Measurements from ENCODE around the gene TSPAN18. TPM values are rescaled to one million over a fixed set of nuclear protein-coding genes. Genes with fewer than 3 reads are reported as not detected.

TSPAN18 gene
- total and polyA plus RNA-seq, 9 donors, result 2.1 to 35.3 (median 14.4) TPM

- Histone ChIP-seq H3K4me1 (ENCODE audit: insufficient read depth) (no peaks in the 10 kb centered on the region), H3K27me3 (no peaks in the 10 kb centered on the region), H3K9me3 (no peaks in the 10 kb centered on the region), H3K4me3 (no peak overlapping the region), H3K27ac (no peak overlapping the region), H3K36me3 (no peaks in the 10 kb centered on the region)
- TF ChIP-seq, protein P1, sequence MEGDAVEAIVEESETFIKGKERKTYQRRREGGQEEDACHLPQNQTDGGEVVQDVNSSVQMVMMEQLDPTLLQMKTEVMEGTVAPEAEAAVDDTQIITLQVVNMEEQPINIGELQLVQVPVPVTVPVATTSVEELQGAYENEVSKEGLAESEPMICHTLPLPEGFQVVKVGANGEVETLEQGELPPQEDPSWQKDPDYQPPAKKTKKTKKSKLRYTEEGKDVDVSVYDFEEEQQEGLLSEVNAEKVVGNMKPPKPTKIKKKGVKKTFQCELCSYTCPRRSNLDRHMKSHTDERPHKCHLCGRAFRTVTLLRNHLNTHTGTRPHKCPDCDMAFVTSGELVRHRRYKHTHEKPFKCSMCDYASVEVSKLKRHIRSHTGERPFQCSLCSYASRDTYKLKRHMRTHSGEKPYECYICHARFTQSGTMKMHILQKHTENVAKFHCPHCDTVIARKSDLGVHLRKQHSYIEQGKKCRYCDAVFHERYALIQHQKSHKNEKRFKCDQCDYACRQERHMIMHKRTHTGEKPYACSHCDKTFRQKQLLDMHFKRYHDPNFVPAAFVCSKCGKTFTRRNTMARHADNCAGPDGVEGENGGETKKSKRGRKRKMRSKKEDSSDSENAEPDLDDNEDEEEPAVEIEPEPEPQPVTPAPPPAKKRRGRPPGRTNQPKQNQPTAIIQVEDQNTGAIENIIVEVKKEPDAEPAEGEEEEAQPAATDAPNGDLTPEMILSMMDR (IDR thresholded peaks at IDR 0.05), result no peak
- TF ChIP-seq POLR2A (IDR thresholded peaks at IDR 0.05) (no peak), EP300 (IDR thresholded peaks at IDR 0.05) (no peak)
- 77 to 86% (median 80%) methylated on average over 7 of the region's 7 CpGs for WGBS, 3 donors
- no peak for DNase-seq
- intact Hi-C loops (cut with DNase I), result no loop called here
These were observed 176.3 kb downstream of the TSPAN18 start for GRCh38 chr11:44903035-44903434.

- intact Hi-C loops (cut with DNase I), result no loop called here
- 92 to 96% (median 95%) methylated on average over 3 of the region's 3 CpGs for WGBS, 3 donors
- Histone ChIP-seq H3K4me3 (no peak overlapping the region), H3K9me3 (no peaks in the 10 kb centered on the region), H3K27ac (no peak overlapping the region), H3K27me3 (no peaks in the 10 kb centered on the region), H3K36me3 (no peaks in the 10 kb centered on the region), H3K4me1 (ENCODE audit: insufficient read depth) (no peaks in the 10 kb centered on the region)
- TF ChIP-seq, protein P1 (IDR thresholded peaks at IDR 0.05), result no peak
- no peak for TF ChIP-seq EP300 (IDR thresholded peaks at IDR 0.05)
- no peak for TF ChIP-seq POLR2A (IDR thresholded peaks at IDR 0.05)
- DNase-seq, result no peak
These were observed 176.8 kb downstream of the TSPAN18 start for GRCh38 chr11:44903518-44903917.

DNA sequence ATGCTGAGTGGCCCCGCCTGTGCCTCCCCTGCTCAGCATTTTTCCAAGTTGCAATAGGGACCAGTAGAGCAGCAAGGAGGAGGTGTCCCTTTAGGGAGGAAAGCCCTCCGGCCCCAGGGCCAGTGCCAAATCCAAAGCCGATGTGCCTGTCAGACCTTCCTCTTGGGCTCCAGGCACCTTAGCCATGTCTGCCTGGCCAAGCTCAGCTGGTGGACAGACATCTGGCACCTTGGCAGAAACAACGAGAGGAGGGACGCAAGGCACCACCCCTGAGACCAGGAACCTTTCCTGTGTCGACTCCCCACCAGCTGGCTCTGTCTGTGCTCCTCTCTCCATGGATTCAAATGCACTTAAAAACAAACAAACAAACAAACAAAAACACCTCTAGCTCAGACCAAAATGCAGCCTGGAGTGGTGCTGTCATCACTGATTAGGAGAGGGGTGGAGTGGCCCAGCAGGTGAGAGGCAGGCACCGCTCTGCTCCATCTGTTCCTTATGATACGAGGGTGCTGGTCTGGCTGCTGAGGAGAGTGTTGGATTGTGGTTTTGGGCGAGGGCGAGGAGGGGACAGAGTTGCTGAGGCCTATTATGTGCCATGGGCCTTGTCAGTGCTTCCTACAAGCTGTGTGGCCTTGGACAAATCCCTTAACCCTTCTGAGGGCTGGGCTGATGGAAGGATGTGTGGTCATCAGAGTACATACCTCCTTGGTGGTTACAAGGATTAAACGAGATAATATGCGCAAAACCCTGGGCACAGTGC is 177.7 kb downstream of the TSPAN18 start:
- Histone ChIP-seq H3K36me3 (no peaks in the 10 kb centered on the region), H3K4me3 (no peak overlapping the region), H3K4me1 (ENCODE audit: insufficient read depth) (no peaks in the 10 kb centered on the region), H3K27me3 (no peaks in the 10 kb centered on the region), H3K9me3 (no peaks in the 10 kb centered on the region), H3K27ac (no peak overlapping the region)
- intact Hi-C loops (cut with DNase I), result no loop called here
- DNase-seq, result no peak
- TF ChIP-seq, protein P1 (IDR thresholded peaks at IDR 0.05), result no peak
- TF ChIP-seq EP300 (IDR thresholded peaks at IDR 0.05) (no peak), POLR2A (IDR thresholded peaks at IDR 0.05) (no peak)
- 81 to 84% (median 82%) methylated on average over 12 of the region's 12 CpGs for WGBS, 3 donors

DNA sequence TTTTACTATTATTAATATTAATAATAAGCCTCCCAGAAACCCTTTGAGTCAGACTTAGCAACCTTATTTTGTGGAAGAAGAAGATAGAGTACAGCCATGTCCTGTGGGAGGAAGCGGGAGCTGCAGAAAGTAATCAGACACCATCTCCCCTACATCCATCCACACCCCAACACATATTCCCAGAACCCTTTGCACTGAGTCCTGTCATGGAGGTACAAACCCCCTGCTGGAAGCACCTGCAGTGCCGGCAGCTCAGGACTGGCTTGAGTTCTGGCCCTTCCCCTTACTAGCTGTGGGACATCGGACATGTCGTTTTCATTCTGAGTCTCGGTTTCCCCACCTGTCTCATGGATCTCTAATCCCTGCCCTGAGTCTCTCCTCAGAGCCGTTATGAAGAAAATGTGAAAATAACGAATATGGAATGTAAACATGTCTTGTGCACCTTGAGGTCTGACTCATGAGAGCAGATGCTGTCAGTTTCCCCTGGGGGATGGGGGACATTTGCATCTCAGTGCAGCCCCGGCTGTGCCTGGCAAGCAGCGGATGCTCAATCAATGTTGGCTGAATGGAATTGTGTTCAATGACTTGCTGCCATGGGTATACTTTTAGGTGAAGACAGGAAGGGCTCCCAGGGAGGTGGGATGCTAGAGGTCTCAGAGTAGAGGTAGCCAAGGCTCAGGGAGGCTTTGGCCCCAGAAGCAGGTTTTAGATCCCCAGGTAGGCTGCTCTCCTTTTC is 178.5 kb downstream of the TSPAN18 start:
- WGBS, 3 donors, result 61 to 72% (median 61%) methylated on average over 9 of the region's 9 CpGs
- DNase-seq, result no peak

DNA sequence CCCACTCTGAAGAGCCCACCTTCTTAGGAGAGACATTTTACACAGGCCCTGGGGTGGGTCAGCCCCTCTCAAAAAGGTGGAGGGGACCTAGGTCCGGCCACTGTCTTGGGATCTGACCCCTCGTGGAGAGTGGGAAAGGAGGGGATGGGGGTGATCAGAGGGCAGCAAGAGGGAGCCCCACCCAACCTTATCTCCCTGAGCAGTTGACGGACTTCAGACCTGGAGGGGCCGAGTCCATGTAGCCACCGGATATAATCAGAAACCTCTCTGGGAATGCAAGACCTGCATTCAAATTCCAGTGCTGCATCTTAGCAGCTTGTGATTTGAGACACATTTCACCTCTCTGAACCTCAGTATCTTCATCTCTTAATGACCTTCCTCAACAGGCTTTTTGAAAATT is 179.9 kb downstream of the TSPAN18 start:
- Histone ChIP-seq H3K4me1 (ENCODE audit: insufficient read depth) (no peaks in the 10 kb centered on the region), H3K9me3 (no peaks in the 10 kb centered on the region), H3K36me3 (no peaks in the 10 kb centered on the region), H3K4me3 (no peak overlapping the region), H3K27ac (no peak overlapping the region), H3K27me3 (no peaks in the 10 kb centered on the region)
- no peak for TF ChIP-seq EP300 (IDR thresholded peaks at IDR 0.05)
- TF ChIP-seq, protein P1 (IDR thresholded peaks at IDR 0.05), result no peak
- no peak for TF ChIP-seq POLR2A (IDR thresholded peaks at IDR 0.05)
- intact Hi-C loops (cut with DNase I), result no loop called here
- WGBS, 3 donors, result 68 to 84% (median 68%) methylated on average over 5 of the region's 5 CpGs
- no peak for DNase-seq

More for the DNA sequence above, 178.5 kb downstream of the TSPAN18 start:
- H3K4me1 ChIP-seq (ENCODE audit: insufficient read depth), result no peaks in the 10 kb centered on the region
- H3K9me3 ChIP-seq, result no peaks in the 10 kb centered on the region
- H3K27me3 ChIP-seq, result no peaks in the 10 kb centered on the region
- intact Hi-C loops (cut with DNase I), result no loop called here
- H3K27ac ChIP-seq, result no peak overlapping the region
- H3K36me3 ChIP-seq, result no peaks in the 10 kb centered on the region
- TF ChIP-seq POLR2A (IDR thresholded peaks at IDR 0.05) (no peak), EP300 (IDR thresholded peaks at IDR 0.05) (no peak)
- H3K4me3 ChIP-seq, result no peak overlapping the region

All from ovary (tissue), 9 donors.